IPS-18c (cell line): ENCODE results near the gene ITPR1.

Experiments
- H3K4me3 ChIP-seq: 2 replicates; pipeline ENCODE4 v1.7.0; 2013; ENCODE audit warnings: low read depth, mild to moderate bottlenecking, low read length, moderate library complexity; ENCODE audit not compliant: insufficient read depth
- H3K9me3 ChIP-seq: one replicate; pipeline ENCODE4 v1.6.1; 2013; ENCODE audit warnings: mild to moderate bottlenecking, low read length, moderate library complexity; ENCODE audit not compliant: control insufficient read depth, insufficient read depth

The ITPR1 gene

GRCh38 chr3:4721511-4721911, 228.4 kb downstream of the ITPR1 start:
- H3K9me3 ChIP-seq: no peaks in the 10 kb centered on the region
- H3K4me3 ChIP-seq: no peak overlapping the region

GRCh38 chr3:4722103-4722502, 229.0 kb downstream of the ITPR1 start:
- H3K4me3 ChIP-seq: no peak overlapping the region
- H3K9me3 ChIP-seq: no peaks in the 10 kb centered on the region

GRCh38 chr3:4724051-4724629, 231.0 kb downstream of the ITPR1 start:
- H3K9me3 ChIP-seq: no peaks in the 10 kb centered on the region

GRCh38 chr3:4726549-4726948, 233.4 kb downstream of the ITPR1 start:
- no peaks in the 10 kb centered on the region for H3K9me3 ChIP-seq

More at GRCh38 chr3:4724051-4724629, 231.0 kb downstream of the ITPR1 start:
- H3K4me3 ChIP-seq: no peak overlapping the region

GRCh38 chr3:4729061-4729973, 236.2 kb downstream of the ITPR1 start:
- no peaks in the 10 kb centered on the region for H3K9me3 ChIP-seq
- no peak overlapping the region for H3K4me3 ChIP-seq

More at GRCh38 chr3:4726549-4726948, 233.4 kb downstream of the ITPR1 start:
- no peak overlapping the region for H3K4me3 ChIP-seq

- H3K4me3 ChIP-seq: no peak overlapping the region
- no peaks in the 10 kb centered on the region for H3K9me3 ChIP-seq
These were observed 237.6 kb downstream of the ITPR1 start for GRCh38 chr3:4730719-4731118.

- Histone ChIP-seq H3K4me3 (no peak overlapping the region), H3K9me3 (no peaks in the 10 kb centered on the region)
These were observed 238.5 kb downstream of the ITPR1 start for GRCh38 chr3:4731543-4732111.

GRCh38 chr3:4732925-4733324, 239.8 kb downstream of the ITPR1 start:
- H3K9me3 ChIP-seq: no peaks in the 10 kb centered on the region

GRCh38 chr3:4734454-4734853, 241.3 kb downstream of the ITPR1 start:
- H3K9me3 ChIP-seq: no peaks in the 10 kb centered on the region
- no peak overlapping the region for H3K4me3 ChIP-seq

More at GRCh38 chr3:4732925-4733324, 239.8 kb downstream of the ITPR1 start:
- H3K4me3 ChIP-seq: no peak overlapping the region

GRCh38 chr3:4735243-4735642, 242.1 kb downstream of the ITPR1 start:
- no peak overlapping the region for H3K4me3 ChIP-seq
- H3K9me3 ChIP-seq: peaks cover 2% of the 10 kb centered on the region

GRCh38 chr3:4736284-4736861, 243.2 kb downstream of the ITPR1 start:
- H3K9me3 ChIP-seq: peaks cover 2% of the 10 kb centered on the region
- H3K4me3 ChIP-seq: no peak overlapping the region

- Histone ChIP-seq H3K9me3 (peaks cover 2% of the 10 kb centered on the region), H3K4me3 (no peak overlapping the region)
These were observed 245.7 kb downstream of the ITPR1 start for GRCh38 chr3:4738737-4739274.

- Histone ChIP-seq H3K4me3 (no peak overlapping the region), H3K9me3 (peaks cover 2% of the 10 kb centered on the region)
These were observed 246.4 kb downstream of the ITPR1 start for GRCh38 chr3:4739289-4740236.

GRCh38 chr3:4740397-4741105, 247.4 kb downstream of the ITPR1 start:
- H3K4me3 ChIP-seq: no peak overlapping the region
- H3K9me3 ChIP-seq: peaks cover 2% of the 10 kb centered on the region

GRCh38 chr3:4741106-4741403, 247.9 kb downstream of the ITPR1 start:
- Histone ChIP-seq H3K9me3 (peaks cover 2% of the 10 kb centered on the region), H3K4me3 (no peak overlapping the region)
